Nephron (organoid): ENCODE data around the gene SOCS6.
A peak's percentile ranks its signal among the peaks of the same experiment; 100 is the strongest.
"Not testable (repeated sequence)": the region's sequence is repeated elsewhere in the genome, so short reads cannot be mapped to it uniquely, and the experiment has no call there.

Experiments used
- H3K27ac Mint-ChIP-seq, 3 experiments: 2 replicates each; pipeline ENCODE4 v1.8.0; 2020; ENCODE audit warnings: mixed read lengths in 3 of 3, mild to moderate bottlenecking in 2 of 3, moderate library complexity in 1 of 3
- H3K27me3 Mint-ChIP-seq: 2 replicates; pipeline ENCODE4 v1.8.0; 2021; ENCODE audit warnings: low read depth, mild to moderate bottlenecking, moderate library complexity, mixed read lengths
- H3K36me3 Mint-ChIP-seq: 2 replicates; pipeline ENCODE4 v1.8.0; 2020; ENCODE audit warnings: low read depth, mixed read lengths
- H3K4me1 Mint-ChIP-seq: 2 replicates; pipeline ENCODE4 v1.8.0; 2020; ENCODE audit warnings: mixed read lengths
- H3K4me3 Mint-ChIP-seq, 3 experiments: 2 replicates each; pipeline ENCODE4 v1.8.0; 2020; ENCODE audit warnings: mild to moderate bottlenecking in 3 of 3, mixed read lengths in 3 of 3, moderate library complexity in 2 of 3
- H3K9me3 Mint-ChIP-seq: 2 replicates; pipeline ENCODE4 v1.8.0; 2020; ENCODE audit warnings: mixed read lengths
- CTCF ChIP-seq, 3 experiments: fragments of 200-600 bp; sonication (generic); IDR thresholded peaks; one replicate each; pipeline ENCODE4 v1.5.0; 2021; ENCODE audit warnings: antibody characterized with exemption in 3 of 3; ENCODE audit not compliant: unreplicated experiment in 3 of 3

Gene SOCS6

GRCh38 chr18:70334728-70335329 lies 46.0 kb downstream of the SOCS6 start:
- H3K9me3 Mint-ChIP-seq, result peaks cover 4% of the 10 kb centered on the region
- H3K4me3 Mint-ChIP-seq, result no peak overlapping the region
- TF ChIP-seq CTCF (IDR thresholded peaks at IDR 0.05; ENCODE audit: unreplicated experiment in 3 of 3), result no peak
- H3K4me1 Mint-ChIP-seq, result no peaks in the 10 kb centered on the region
- peaks cover 51% of the 10 kb centered on the region for H3K36me3 Mint-ChIP-seq
- H3K27ac Mint-ChIP-seq, result no peak overlapping the region
- H3K27me3 Mint-ChIP-seq, result no peaks in the 10 kb centered on the region

GRCh38 chr18:70335892-70336726 lies 47.3 kb downstream of the SOCS6 start:
- Mint-ChIP-seq H3K36me3 (peaks cover 61% of the 10 kb centered on the region), H3K27ac (no peak overlapping the region), H3K4me1 (no peaks in the 10 kb centered on the region), H3K9me3 (peaks cover 4% of the 10 kb centered on the region), H3K27me3 (no peaks in the 10 kb centered on the region), H3K4me3 (no peak overlapping the region)
- no peak for TF ChIP-seq CTCF (IDR thresholded peaks at IDR 0.05; ENCODE audit: unreplicated experiment in 3 of 3)

- TF ChIP-seq CTCF (IDR thresholded peaks at IDR 0.05; ENCODE audit: unreplicated experiment in 3 of 3), result no peak
- peaks cover 4% of the 10 kb centered on the region for H3K9me3 Mint-ChIP-seq
- no peaks in the 10 kb centered on the region for H3K27me3 Mint-ChIP-seq
- no peaks in the 10 kb centered on the region for H3K4me1 Mint-ChIP-seq
- H3K27ac Mint-ChIP-seq, result peak overlapping the region in 1 of 3 experiments; percentile 5
- H3K4me3 Mint-ChIP-seq, result no peak overlapping the region
- peaks cover 56% of the 10 kb centered on the region for H3K36me3 Mint-ChIP-seq
These were observed 48.5 kb downstream of the SOCS6 start for GRCh38 chr18:70337139-70337972.

GRCh38 chr18:70338890-70339289 lies 50.0 kb downstream of the SOCS6 start:
- Mint-ChIP-seq H3K36me3 (peaks cover 51% of the 10 kb centered on the region), H3K27ac (no peak overlapping the region), H3K9me3 (peaks cover 4% of the 10 kb centered on the region)

DNA sequence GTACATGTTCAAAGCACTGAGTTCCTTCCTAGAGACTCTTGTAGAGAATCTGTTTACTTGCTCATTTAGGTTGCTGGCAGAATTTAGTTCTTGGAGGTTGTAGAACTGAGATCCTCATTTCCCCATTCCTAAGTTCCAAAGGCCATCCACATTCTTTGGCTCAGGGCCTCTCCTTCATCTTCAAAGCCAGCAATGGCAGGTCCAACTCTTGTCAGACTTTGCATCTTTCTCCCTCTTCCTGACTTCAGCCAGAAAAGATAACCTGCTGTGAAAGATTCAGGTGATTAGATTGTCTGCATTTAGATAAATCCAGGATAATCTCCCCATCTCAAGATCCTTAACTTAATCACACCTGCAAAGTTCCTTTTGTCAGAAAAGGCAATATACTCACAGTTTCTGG lies 51.1 kb downstream of the SOCS6 start:
- Mint-ChIP-seq H3K4me3 (no peak overlapping the region), H3K4me1 (no peaks in the 10 kb centered on the region), H3K27ac (no peak overlapping the region), H3K36me3 (peaks cover 51% of the 10 kb centered on the region), H3K9me3 (peaks cover 6% of the 10 kb centered on the region), H3K27me3 (no peaks in the 10 kb centered on the region)
- TF ChIP-seq CTCF (IDR thresholded peaks at IDR 0.05; ENCODE audit: unreplicated experiment in 3 of 3), result no peak

More at GRCh38 chr18:70338890-70339289, 50.0 kb downstream of the SOCS6 start:
- no peak overlapping the region for H3K4me3 Mint-ChIP-seq
- no peak for TF ChIP-seq CTCF (IDR thresholded peaks at IDR 0.05; ENCODE audit: unreplicated experiment in 3 of 3)
- no peaks in the 10 kb centered on the region for H3K27me3 Mint-ChIP-seq
- no peaks in the 10 kb centered on the region for H3K4me1 Mint-ChIP-seq

DNA sequence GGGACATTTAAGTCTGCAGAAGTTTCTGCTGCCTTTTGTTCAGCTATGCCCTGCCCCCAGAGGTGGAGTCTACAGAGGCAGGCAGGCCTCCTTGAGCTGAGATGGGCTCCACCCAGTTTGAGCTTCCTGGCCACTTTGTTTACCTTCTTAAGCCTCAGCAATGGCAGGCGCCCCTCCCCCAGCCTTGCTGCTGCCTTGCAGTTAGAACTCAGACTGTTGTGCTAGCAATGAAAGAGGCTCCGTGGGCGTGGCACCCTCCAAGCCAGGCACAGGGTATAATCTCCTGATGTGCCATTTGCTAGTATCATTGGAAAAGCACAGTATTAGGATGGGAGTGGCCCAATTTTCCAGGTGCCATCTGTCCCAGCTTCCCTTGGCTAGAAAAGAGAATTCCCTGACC lies 59.6 kb downstream of the SOCS6 start:
- not testable (repeated sequence) for H3K4me1 Mint-ChIP-seq, H3K4me3 Mint-ChIP-seq, H3K27ac Mint-ChIP-seq, H3K27me3 Mint-ChIP-seq
- Mint-ChIP-seq H3K9me3 (peaks cover 20% of the 10 kb centered on the region), H3K36me3 (peaks cover 55% of the 10 kb centered on the region)
